Chondrocyte (in vitro differentiated cells): Measurements from ENCODE around the gene NF1. TPM values are rescaled to one million over a fixed set of nuclear protein-coding genes. Genes with fewer than 3 reads are reported as not detected.

Experiments
- DNase-seq: peaks from one replicate; pipeline ENCODE4 v3.0.0; 2021; ENCODE audit warnings: mixed read lengths, low spot score
- H3K27ac Mint-ChIP-seq: one replicate; pipeline ENCODE4 v1.8.0; 2021; ENCODE audit warnings: mild to moderate bottlenecking, moderate library complexity, mixed read lengths; ENCODE audit not compliant: unreplicated experiment
- H3K27me3 Mint-ChIP-seq: 2 replicates; pipeline ENCODE4 v1.8.0; 2021; ENCODE audit warnings: low read depth, mixed read lengths
- H3K36me3 Mint-ChIP-seq: 2 replicates; pipeline ENCODE4 v1.8.0; 2021; ENCODE audit warnings: low read depth, mixed read lengths
- H3K4me1 Mint-ChIP-seq: 2 replicates; pipeline ENCODE4 v1.8.0; 2021; ENCODE audit warnings: low read depth, mild to moderate bottlenecking, mixed read lengths
- H3K4me3 Mint-ChIP-seq: one replicate; pipeline ENCODE4 v1.8.0; 2021; ENCODE audit warnings: mild to moderate bottlenecking, moderate library complexity, mixed read lengths; ENCODE audit not compliant: unreplicated experiment
- H3K9me3 Mint-ChIP-seq: 2 replicates; pipeline ENCODE4 v1.8.0; 2021; ENCODE audit warnings: low read depth, mixed read lengths
- total RNA-seq: library from RNA; stranded (reverse); gene quantifications from 3 replicates; pipeline ENCODE4 v1.2.1, GENCODE V29; 2021
- TF ChIP-seq, protein P1 (sequence below): fragments of 200-600 bp; sonication (generic); IDR thresholded peaks from 2 replicates; pipeline ENCODE4 v1.5.0; 2021; ENCODE audit warnings: antibody characterized with exemption, mild to moderate bottlenecking, moderate library complexity

The NF1 gene
- total RNA-seq, 1 donor from 2014 or later = 48.2 TPM

DNA sequence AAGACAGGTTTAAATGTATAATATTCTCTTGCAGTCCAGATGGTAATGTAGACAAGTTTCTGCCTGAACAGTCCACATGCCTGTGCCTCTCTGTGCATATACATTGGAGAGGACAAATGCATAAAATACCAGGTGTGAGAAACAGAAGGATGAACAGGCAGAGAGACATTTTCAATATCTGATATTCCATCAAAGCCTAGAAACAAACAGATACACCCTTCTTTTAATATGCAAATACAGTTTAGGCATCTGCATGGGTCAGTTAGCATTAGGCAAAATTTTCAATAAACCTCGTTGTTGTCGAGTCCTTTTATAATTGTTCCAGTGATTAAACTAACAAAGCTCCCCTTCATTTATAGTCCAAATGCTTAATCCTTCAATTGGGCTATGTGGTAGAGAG lies 201.4 kb downstream of the NF1 start:
- Mint-ChIP-seq H3K27me3 (no peaks in the 10 kb centered on the region), H3K36me3 (peaks cover 1% of the 10 kb centered on the region), H3K4me3 (no peak overlapping the region), H3K9me3 (no peaks in the 10 kb centered on the region), H3K27ac (no peak overlapping the region), H3K4me1 (peaks cover 13% of the 10 kb centered on the region)
- no peak for DNase-seq
- TF ChIP-seq, protein P1, sequence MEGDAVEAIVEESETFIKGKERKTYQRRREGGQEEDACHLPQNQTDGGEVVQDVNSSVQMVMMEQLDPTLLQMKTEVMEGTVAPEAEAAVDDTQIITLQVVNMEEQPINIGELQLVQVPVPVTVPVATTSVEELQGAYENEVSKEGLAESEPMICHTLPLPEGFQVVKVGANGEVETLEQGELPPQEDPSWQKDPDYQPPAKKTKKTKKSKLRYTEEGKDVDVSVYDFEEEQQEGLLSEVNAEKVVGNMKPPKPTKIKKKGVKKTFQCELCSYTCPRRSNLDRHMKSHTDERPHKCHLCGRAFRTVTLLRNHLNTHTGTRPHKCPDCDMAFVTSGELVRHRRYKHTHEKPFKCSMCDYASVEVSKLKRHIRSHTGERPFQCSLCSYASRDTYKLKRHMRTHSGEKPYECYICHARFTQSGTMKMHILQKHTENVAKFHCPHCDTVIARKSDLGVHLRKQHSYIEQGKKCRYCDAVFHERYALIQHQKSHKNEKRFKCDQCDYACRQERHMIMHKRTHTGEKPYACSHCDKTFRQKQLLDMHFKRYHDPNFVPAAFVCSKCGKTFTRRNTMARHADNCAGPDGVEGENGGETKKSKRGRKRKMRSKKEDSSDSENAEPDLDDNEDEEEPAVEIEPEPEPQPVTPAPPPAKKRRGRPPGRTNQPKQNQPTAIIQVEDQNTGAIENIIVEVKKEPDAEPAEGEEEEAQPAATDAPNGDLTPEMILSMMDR = no peak

DNA sequence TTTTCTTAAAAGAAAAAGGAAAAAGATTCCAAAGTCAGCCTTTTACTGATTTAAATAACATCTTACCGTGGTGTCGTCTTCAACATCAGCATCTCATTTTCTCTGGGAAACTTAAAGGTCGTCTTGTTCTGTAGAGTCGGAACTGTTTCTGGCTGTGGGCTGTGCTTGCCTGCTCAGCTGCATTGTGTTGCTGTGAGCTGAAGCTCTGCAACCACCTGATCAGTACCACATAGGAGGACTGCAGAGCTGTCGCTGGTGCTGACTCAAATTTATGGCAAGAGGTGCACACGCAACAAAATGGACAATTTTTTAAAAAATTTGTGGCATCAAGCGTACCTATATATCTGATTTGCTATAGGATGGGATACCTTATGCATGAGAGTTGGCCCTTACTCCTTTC lies 202.3 kb downstream of the NF1 start, which contains the start of gene OMG:
TSS of gene OMG (minus strand) at position 150 of the 400 bp plus-strand sequence. CDS start 908 bp downstream, outside the sequence.
- TF ChIP-seq, protein P1 = no peak

DNA sequence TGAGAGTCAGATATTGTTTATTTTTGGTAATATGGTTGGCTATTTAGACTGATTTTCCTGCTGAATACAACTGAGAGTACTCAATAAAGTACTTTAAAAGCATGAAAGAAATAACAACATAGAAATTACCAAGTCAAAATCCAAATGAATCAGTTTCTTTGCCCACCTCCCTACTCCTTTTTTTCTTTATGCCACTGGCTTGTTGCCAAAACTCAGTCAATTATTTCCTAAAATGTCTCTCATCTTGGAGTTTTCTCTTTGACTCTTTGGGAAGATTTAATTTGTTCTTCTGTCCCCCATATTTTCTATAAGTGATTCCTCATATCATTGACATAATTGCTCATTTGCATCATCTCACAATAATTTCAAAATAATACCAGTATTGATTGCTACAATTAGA lies 204.8 kb downstream of the NF1 start:
- TF ChIP-seq, protein P1 = no peak
- Mint-ChIP-seq H3K27ac (no peak overlapping the region), H3K9me3 (no peaks in the 10 kb centered on the region), H3K27me3 (no peaks in the 10 kb centered on the region), H3K36me3 (peaks cover 3% of the 10 kb centered on the region), H3K4me1 (peaks cover 11% of the 10 kb centered on the region), H3K4me3 (no peak overlapping the region)
- DNase-seq = no peak

More for the DNA sequence above, 202.3 kb downstream of the NF1 start, which contains the start of gene OMG:
- Mint-ChIP-seq H3K27ac (no peak within 1 kb of the TSS), H3K4me3 (no peak within 1 kb of the TSS), H3K4me1 (peaks cover 18% of the 10 kb centered on the region), H3K27me3 (no peaks in the 10 kb centered on the region), H3K9me3 (no peaks in the 10 kb centered on the region), H3K36me3 (peaks cover 1% of the 10 kb centered on the region)
- DNase-seq = no peak

DNA sequence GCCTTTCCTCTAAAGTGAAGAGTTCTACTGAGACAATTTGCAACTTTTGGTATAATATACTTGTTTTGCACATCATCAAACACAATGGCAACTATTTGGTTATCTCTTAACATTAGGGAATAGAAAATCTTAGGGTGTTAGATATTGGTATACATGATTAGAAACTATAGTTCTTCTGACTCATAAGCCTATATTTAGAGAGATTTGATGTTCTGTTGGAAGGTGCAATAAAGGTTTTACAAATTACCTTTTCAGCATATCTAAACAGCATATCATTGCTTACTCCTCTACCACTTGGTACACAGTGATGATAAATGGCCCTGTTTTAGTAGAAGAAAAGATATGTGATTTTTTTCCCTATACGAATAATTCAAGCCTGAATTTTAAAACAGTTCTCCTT lies 212.9 kb downstream of the NF1 start:
- no peak for DNase-seq
- H3K9me3 Mint-ChIP-seq = no peaks in the 10 kb centered on the region
- TF ChIP-seq, protein P1 = no peak
- H3K27ac Mint-ChIP-seq = no peak overlapping the region
- no peak overlapping the region for H3K4me3 Mint-ChIP-seq
- peaks cover 5% of the 10 kb centered on the region for H3K36me3 Mint-ChIP-seq
- peaks cover 4% of the 10 kb centered on the region for H3K4me1 Mint-ChIP-seq
- H3K27me3 Mint-ChIP-seq = no peaks in the 10 kb centered on the region

DNA sequence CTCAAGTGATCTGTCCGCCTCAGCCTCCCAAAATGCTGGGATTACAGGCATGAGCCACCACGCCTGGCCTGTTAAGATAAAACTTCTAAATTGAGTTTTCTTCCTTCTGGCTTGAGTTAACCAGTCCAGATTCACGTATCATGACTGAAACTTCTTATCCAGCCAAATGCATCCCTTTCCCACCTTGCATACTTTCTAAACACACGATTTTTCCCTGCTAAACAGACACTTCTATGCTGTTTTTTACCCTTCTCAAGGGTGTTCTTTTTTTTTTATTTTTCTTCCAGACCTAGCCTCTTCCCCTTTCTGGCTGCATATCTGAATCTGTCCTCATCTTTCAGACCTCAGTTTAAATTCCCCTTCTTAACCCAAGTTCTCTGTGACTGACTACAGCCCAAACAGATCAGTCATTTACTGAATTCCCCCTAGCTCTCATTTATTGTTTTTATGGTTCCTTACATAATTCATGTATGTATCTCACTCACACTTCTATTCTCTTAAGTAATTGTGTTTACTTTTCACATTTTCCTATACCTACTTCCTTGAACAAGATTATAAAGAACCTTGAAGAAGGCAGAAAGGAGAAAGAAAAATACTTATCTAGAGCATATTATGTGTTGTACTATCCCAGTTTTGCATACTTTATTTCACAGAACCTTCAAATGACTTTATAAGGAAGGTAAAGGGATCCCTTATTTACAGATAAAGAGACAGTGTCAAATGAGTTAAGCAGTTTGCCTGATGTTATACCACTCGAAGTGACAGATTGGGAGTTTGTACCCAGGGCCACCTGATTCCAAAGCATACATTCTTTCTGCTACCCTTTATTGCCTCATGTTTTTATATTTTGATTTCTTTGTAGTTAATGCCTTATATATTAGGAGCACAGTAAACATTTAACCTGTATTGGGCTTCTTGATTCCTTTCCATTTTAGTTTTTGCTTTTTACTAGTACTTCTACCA lies 213.9 kb downstream of the NF1 start:
- peaks cover 7% of the 10 kb centered on the region for H3K4me1 Mint-ChIP-seq
- no peak overlapping the region for H3K4me3 Mint-ChIP-seq
- H3K27ac Mint-ChIP-seq = no peak overlapping the region
- TF ChIP-seq, protein P1 = no peak
- peaks cover 5% of the 10 kb centered on the region for H3K36me3 Mint-ChIP-seq
- H3K9me3 Mint-ChIP-seq = no peaks in the 10 kb centered on the region
- no peaks in the 10 kb centered on the region for H3K27me3 Mint-ChIP-seq
- DNase-seq = no peak
